GM12892 (cell line): ENCODE results near the gene BSN.

Experiments
- POLR2A ChIP-seq: IDR thresholded peaks from 2 replicates; pipeline ENCODE4 v1.6.1; 2011; ENCODE audit warnings: low read depth, low read length, control low read depth
- POLR2AphosphoS5 ChIP-seq: IDR thresholded peaks from 2 replicates; pipeline ENCODE4 v1.6.1; 2011; ENCODE audit warnings: low read depth, low read length, control low read depth
- TAF1 ChIP-seq: IDR thresholded peaks from 2 replicates; pipeline ENCODE4 v1.6.1; 2011; ENCODE audit warnings: low read depth, mild to moderate bottlenecking, control low read depth, low read length, borderline replicate concordance

DNA sequence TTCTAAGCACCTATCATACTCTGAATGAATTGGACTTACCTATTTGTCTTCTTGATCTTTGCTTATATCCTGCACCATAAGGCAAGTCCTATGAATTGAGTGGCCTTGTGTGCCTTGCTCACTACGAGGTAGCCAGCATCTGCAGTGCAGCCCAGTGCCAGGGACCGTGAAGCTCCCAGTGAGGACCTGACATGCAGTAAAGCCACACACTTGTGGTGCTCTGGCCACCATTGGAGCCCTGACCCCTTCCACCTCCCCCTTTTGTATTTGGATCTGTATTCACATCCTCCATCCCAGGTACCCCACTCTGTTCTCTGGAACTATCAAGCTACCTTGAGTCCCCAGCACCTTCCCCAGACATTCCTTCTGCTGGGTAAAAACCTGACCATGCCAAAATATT lies 52.1 kb downstream of the BSN start:
- TF ChIP-seq POLR2A (no peak), POLR2AphosphoS5 (no peak), TAF1 (no peak)
